ENCODE results near the gene KCNT1.

The KCNT1 gene

DNA sequence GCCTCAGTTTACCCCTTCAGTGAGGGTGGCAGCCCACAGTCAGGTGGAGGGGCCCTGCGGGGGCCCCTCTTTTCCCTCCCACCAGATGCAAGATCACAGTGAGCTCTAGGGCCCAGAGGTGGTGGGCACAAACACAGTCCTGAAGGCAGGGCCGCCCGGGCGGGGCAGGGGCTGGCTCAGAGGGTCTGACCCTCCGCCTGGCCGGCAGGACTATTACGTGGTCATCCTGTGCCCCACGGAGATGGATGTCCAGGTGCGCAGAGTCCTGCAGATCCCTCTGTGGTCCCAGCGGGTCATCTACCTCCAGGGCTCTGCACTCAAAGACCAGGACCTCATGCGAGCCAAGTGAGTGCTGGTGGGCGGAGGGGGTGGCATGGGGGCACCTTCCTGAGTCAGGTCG lies 63.4 kb downstream of the KCNT1 start:
- DNase-seq (ENCODE audit: low spot score), result no peak

DNA sequence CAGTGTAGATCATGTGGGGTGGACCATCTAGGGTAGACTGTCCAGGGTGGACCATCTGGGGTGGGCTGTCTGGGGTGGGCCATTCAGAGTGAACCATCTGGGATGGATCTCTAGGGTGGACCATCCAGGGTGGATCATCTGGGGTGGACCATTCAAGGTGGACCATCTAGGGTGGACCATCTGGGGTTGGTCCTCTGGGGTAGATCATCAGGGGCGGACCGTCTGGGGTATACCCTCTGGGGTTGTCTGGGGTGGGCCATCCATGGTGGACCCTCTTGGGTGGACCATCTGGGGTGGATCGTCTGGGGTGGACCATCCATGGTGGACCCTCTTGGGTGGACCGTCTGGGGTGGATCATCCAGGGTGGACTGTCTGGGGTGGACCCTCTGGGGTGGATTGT lies 64.3 kb downstream of the KCNT1 start:
- no peak for DNase-seq (ENCODE audit: low spot score)

DNA sequence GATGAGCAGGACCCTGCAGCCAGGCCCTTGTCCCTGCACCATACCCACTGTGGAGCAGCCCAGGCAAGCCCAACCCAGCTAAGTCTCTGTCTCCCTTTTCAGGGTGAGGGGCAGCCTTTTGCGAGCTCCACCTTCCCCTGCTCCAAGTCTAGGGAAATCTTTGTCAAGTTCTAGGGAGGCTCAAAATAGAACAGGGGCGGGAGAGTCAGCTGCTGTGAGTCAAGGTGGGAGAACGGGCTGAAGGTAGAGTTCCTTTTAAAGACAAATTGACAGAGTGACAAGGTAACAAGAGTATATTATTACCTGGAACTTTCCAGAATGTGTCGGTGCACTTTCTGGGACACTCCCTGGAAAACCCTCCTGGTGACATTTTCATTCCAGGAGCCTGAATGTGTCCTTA lies 64.7 kb downstream of the KCNT1 start:
- no peak for DNase-seq (ENCODE audit: low spot score)

DNA sequence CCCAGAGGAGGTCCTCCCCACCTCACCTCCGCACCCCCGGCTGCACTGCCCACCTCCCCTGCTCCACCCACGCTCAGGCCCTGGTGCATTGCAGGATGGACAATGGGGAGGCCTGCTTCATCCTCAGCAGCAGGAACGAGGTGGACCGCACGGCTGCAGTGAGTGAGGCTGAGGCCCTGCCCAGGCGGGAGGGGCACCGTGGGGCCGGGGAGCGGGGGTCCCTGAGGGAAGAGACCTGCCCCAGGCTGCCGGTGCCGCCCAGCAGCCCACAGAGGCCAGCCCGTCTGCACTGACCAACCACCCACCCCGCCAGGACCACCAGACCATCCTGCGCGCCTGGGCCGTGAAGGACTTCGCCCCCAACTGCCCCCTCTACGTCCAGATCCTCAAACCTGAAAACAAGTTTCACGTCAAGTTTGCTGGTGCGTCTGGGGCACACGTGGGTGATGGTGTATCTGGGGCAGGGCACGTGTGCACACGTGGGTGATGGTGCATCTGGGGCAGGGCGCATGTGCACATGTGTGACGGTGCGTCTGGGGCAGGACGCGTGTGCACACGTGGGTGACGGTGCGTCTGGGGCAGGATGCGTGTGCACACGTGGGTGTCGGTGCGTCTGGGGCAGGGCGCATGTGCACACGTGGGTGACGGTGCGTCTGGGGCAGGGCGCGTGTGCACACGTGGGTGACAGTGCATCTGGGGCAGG lies 66.7 kb downstream of the KCNT1 start:
- DNase-seq (ENCODE audit: low spot score), result no peak

- DNase-seq (ENCODE audit: low spot score), result no peak
Measured at GRCh38 chr9:135769489-135770202, 67.7 kb downstream of the KCNT1 start.

- no peak for DNase-seq (ENCODE audit: low spot score)
Measured at GRCh38 chr9:135770203-135770535, 68.2 kb downstream of the KCNT1 start.

DNA sequence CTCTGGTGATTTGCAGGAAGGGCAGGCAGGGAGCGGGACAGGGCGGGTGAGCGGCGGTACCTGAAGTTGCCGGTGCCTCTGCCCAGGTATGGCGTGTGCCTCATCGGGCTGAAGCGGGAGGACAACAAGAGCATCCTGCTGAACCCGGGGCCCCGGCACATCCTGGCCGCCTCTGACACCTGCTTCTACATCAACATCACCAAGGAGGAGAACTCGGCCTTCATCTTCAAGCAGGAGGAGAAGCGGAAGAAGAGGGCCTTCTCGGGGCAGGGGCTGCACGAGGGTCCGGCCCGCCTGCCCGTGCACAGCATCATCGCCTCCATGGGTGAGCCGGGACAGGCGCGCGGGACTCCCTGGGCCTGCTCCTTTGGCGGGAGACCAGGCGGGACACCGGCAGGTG lies 68.8 kb downstream of the KCNT1 start:
- DNase-seq (ENCODE audit: low spot score), result no peak

GRCh38 chr9:135771401-135772051 lies 69.5 kb downstream of the KCNT1 start:
- DNase-seq (ENCODE audit: low spot score), result no peak

- DNase-seq (ENCODE audit: low spot score), result no peak
Measured at GRCh38 chr9:135772056-135772646, 70.2 kb downstream of the KCNT1 start.

DNA sequence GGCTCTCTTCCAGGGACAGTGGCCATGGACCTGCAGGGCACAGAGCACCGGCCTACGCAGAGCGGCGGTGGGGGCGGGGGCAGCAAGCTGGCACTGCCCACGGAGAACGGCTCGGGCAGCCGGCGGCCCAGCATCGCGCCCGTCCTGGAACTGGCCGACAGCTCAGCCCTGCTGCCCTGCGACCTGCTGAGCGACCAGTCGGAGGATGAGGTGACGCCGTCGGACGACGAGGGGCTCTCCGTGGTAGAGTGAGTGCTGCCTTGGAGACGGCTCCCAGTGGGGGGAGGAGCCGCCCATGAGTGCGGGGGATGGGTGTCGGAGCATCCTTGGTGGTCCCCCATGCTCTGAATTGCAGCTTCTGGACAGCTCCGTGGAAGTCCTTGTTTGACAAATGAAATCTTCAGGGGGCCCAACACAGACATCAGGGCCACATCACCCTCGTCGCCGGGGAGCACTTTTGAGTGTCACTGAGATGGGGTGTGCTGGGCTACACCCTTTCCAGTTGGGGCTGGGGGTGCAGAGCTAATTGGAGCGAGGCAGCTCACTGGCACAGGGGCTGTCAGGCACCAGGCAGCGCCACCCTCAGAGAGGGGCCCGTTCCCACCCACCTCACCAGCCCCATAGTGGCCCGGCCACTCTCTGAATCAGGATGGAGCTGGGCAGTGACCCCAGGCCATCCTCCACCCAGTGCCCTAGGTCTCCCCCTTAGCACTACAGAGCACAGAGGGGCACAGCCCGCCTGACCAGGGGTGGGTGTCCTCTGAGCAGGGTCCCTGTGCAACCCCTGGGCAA lies 70.9 kb downstream of the KCNT1 start:
- no peak for DNase-seq (ENCODE audit: low spot score)

GRCh38 chr9:135773530-135774238 lies 71.7 kb downstream of the KCNT1 start:
- DNase-seq (ENCODE audit: low spot score), result no peak

GRCh38 chr9:135774239-135774747 lies 72.3 kb downstream of the KCNT1 start:
- no peak for DNase-seq (ENCODE audit: low spot score)

DNA sequence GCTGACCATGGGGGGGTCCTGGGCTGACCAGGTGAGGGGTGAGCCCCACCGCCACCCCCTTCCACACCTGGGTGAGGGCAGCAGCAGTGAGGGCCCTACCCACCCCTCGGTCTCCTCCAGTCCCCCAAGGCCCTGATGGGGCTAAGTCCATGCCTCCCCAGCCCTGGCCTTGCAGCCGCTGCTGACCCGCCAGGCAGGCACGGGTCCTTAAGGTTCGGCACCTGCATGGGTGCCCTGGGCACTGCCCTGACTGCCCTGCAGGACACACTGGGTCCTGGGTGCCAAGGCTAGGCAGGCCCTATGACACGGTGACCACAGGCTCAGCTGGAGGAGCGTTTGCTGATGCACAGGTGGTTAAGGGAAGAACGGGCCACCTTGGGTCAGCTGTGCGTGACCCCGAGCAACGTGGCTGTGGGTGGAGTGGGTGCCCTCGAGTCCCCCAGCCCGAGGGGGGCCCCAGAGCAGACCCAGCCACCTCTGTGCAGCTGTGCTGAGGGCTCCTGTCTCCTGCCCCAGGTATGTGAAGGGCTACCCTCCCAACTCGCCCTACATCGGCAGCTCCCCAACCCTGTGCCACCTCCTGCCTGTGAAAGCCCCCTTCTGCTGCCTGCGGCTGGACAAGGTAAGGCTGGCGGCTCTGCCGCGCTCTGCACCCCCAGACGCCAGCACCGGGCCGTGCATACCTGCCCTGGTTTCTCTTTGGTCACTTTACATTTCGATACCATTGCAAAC lies 73.0 kb downstream of the KCNT1 start:
- DNase-seq (ENCODE audit: low spot score), result no peak

DNA sequence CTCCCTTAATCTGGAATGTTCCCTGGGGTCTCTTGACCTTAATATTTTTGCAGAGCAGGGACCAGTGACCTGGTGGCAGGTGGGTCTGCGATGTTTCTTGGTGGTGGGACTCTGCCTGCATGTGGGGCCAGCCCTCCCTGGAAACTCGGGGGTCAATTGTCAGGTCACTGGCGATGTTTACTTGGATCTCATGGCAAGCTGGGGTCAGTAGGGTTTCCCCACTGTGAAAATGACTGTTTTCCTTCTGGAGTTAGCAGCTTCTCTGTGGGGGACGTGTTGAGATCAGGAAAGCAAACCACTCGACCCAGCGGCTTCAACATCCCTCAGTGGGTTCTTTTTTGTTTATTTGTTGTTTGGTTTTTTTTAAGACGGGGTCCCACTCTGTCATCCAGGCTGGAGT lies 73.9 kb downstream of the KCNT1 start:
- no peak for DNase-seq (ENCODE audit: low spot score)

- DNase-seq (ENCODE audit: low spot score), result no peak
Measured at GRCh38 chr9:135776893-135777622, 75.1 kb downstream of the KCNT1 start.

GRCh38 chr9:135777623-135778177 lies 75.7 kb downstream of the KCNT1 start:
- DNase-seq (ENCODE audit: low spot score), result no peak

DNA sequence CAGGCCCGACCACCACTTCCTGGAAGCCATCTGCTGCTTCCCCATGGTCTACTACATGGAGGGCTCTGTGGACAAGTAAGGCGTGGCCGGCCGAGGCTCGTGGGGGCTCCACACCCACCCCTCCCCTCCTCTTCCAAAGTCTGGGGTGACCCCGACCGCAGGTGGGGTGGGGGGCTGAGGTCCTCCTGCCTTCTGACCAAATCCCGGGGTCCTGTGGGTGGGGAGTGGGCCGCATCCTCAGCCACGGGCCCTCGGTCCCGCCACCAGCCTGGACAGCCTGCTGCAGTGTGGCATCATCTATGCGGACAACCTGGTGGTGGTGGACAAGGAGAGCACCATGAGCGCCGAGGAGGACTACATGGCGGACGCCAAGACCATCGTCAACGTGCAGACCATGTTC lies 76.4 kb downstream of the KCNT1 start:
- DNase-seq (ENCODE audit: low spot score), result no peak

DNA sequence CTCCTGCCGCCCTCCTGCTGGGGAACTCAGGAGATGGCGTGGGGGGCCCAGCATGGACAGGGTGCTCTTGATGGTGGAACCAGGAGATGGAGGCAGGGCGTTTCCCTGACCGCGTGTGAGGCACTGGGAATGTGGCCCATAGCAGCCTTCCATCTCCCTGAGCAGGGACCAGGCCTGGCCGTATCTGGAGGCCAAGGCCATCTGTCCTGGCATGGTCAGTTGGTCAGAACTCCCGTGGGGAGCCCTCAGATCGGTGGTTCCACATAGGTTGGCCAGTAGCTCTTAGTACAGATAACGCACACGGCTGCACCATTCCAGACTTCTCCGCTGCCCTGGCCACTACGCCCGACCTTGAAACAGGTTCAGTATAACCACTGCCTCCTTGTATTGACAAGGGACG lies 77.6 kb downstream of the KCNT1 start:
- no peak for DNase-seq (ENCODE audit: low spot score)

DNA sequence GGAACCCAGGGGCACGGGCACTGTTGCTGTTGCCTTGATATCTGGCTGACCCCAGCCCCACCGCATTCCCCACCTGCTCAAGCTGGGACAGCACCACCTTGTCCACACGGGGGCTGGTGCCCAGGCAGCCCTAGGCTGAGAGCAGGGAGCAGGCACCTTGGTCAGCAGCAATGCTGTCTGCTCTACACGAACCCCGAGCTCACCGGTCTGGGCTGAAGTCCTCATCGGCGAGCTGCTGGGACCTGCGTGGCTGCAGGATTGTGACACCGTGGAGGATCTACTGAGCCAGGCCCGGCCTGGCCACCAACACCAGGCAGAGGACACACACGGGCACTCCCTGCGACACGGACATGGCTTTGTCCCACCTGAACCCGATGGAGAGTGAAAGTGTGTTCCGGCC lies 78.1 kb downstream of the KCNT1 start:
- no peak for DNase-seq (ENCODE audit: low spot score)

DNA sequence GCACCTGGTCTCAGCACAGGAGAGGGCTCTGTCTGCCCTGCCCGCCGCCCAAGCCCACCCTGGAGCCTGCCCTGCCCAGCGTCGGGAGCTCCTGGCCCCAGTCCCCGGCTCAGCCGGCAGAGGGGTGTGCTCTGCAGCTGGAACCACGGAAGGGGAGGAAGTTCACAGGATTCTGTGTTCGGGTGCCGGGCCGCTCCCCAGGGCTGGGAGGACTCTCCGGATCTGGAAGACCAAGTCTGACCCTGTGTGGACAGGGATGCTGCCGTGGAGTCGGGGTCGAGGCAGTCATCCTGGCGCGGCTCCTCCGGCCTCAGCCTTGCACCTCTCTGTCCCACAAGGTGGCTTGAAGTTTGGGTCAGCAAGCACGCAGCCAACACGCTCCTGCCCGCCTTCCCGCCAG lies 78.6 kb downstream of the KCNT1 start:
- DNase-seq (ENCODE audit: low spot score), result no peak

Data from AG08396 (cell line).